HepG2 (cell line): ENCODE results near the gene C16orf89. TPM values are rescaled to one million over a fixed set of nuclear protein-coding genes. Genes with fewer than 3 reads are reported as not detected.
A peak's percentile ranks its signal among the peaks of the same experiment; 100 is the strongest.

ENCODE experiments used
- AHDC1 ChIP-seq: sonication (generic); formaldehyde crosslinking; IDR thresholded peaks from 2 replicates; pipeline ENCODE4 v1.5.1; 2020; ENCODE audit warnings: mild to moderate bottlenecking, missing genetic modification reagents, borderline replicate concordance
- CREM ChIP-seq, 2 experiments: sonication (generic) in 1 of 2; formaldehyde crosslinking in 1 of 2; IDR thresholded peaks; 2 replicates each; pipeline versions ENCODE4 v1.4.0 to v1.6.1; 2016 to 2020; ENCODE audit warnings: antibody characterized with exemption in 1 of 2, mild to moderate bottlenecking in 1 of 2, missing genetic modification reagents in 1 of 2
- ETV6 ChIP-seq: sonication (generic); formaldehyde crosslinking; conservative IDR thresholded peaks from 2 replicates; pipeline ENCODE4 v1.4.0; 2020; ENCODE audit warnings: missing genetic modification reagents
- NFATC3 ChIP-seq: sonication (generic); formaldehyde crosslinking; IDR thresholded peaks from 2 replicates; pipeline ENCODE4 v1.5.1; 2020; ENCODE audit warnings: mild to moderate bottlenecking, missing genetic modification reagents
- PAF1 ChIP-seq: IDR thresholded peaks from 2 replicates; pipeline ENCODE4 v1.6.1; 2016; ENCODE audit warnings: missing genetic modification reagents, missing compliant biosample characterization
- ZBTB25 ChIP-seq: IDR thresholded peaks from 2 replicates; pipeline ENCODE4 v1.6.1; 2018; ENCODE audit warnings: missing genetic modification reagents
- ZGPAT ChIP-seq: IDR thresholded peaks from 2 replicates; pipeline ENCODE4 v1.6.1; 2016; ENCODE audit warnings: mild to moderate bottlenecking
- ZNF407 ChIP-seq: sonication (generic); formaldehyde crosslinking; IDR thresholded peaks from one replicate; pipeline ENCODE4 v1.5.1; 2020; ENCODE audit warnings: mild to moderate bottlenecking, missing genetic modification reagents; ENCODE audit errors: not compliant biosample characterization
- ZNF564 ChIP-seq: sonication (generic); formaldehyde crosslinking; IDR thresholded peaks from 2 replicates; pipeline ENCODE4 v1.8.1; 2023; ENCODE audit warnings: mild to moderate bottlenecking, missing genetic modification reagents
- ZNF883 ChIP-seq: sonication (generic); formaldehyde crosslinking; IDR thresholded peaks from 2 replicates; pipeline ENCODE4 v1.5.1; 2020; ENCODE audit warnings: mild to moderate bottlenecking, missing genetic modification reagents; ENCODE audit errors: not compliant biosample characterization
- polyA plus RNA-seq, 8 experiments: library from polyadenylated mRNA; depleted of rRNA in 3 of 8; stranded (reverse) in 7 of 8; unstranded in 1 of 8; fragments of >200 nt; fragmentation: Illumina TruSeq in 4 of 8; extraction: Trizol in 4 of 8; gene quantifications; 2 replicates each; pipeline versions ENCODE4 v1.2.1 to v1.2.3, GENCODE V29; 2011 to 2016; ENCODE audit warnings: low read depth in 4 of 8, missing spikeins in 1 of 8, mixed read lengths in 1 of 8; ENCODE audit not compliant: insufficient read depth in 1 of 8
- total RNA-seq, 5 experiments: library from RNA; depleted of rRNA; stranded (reverse); fragments of >200 nt; fragmentation: Illumina TruSeq; extraction: Trizol; gene quantifications; 2 replicates each; pipeline ENCODE4 v1.2.3, GENCODE V29; 2016; ENCODE audit warnings: low read depth in 1 of 5

Gene C16orf89
- total and polyA plus RNA-seq, 2 of the 13 experiments (the other 11 are each of a cell fraction or from before 2014, with no cell fraction given), result 1.9 to 3.4 TPM

- no peak; the same call in 1 of the 2 replicates for TF ChIP-seq AHDC1 (CRISPR knock-in tag)
- peak; percentile 80 for TF ChIP-seq CREM (IDR thresholded peaks at IDR 0.05)
- TF ChIP-seq CREM (CRISPR knock-in tag; IDR thresholded peaks at IDR 0.05), result no peak
- peak; percentile 89 for TF ChIP-seq ZNF564
- TF ChIP-seq ZNF407 (CRISPR knock-in tag), result peak; percentile 77
- TF ChIP-seq ZGPAT (CRISPR knock-in tag), result peak; percentile 99
- peak; percentile 95 for TF ChIP-seq ZBTB25
- peak; percentile 88 for TF ChIP-seq ETV6 (CRISPR knock-in tag)
- TF ChIP-seq PAF1, result no peak
- TF ChIP-seq ZNF883 (CRISPR knock-in tag), result peak; percentile 96
- TF ChIP-seq NFATC3 (CRISPR knock-in tag), result 0 out of 2 replicates have a peak, but pooled peaks have one; percentile 52
Measured at GRCh38 chr16:5033256-5034166, 32.2 kb downstream of the C16orf89 start, which contains the start of gene NAGPA (continued).
